Suppressor macrophage treated with lipopolysaccharide for 4 hours (primary cell): ENCODE measurements around the gene CHST3.
"Not testable (repeated sequence)": the region's sequence is repeated elsewhere in the genome, so short reads cannot be mapped to it uniquely, and the experiment has no call there.

ENCODE experiments used
- DNase-seq: peaks from one replicate; pipeline ENCODE4 v3.0.0-alpha.2; 2020

The CHST3 gene

GRCh38 chr10:71950683-71951082 lies 13.5 kb upstream of the CHST3 start:
- DNase-seq: no peak

DNA sequence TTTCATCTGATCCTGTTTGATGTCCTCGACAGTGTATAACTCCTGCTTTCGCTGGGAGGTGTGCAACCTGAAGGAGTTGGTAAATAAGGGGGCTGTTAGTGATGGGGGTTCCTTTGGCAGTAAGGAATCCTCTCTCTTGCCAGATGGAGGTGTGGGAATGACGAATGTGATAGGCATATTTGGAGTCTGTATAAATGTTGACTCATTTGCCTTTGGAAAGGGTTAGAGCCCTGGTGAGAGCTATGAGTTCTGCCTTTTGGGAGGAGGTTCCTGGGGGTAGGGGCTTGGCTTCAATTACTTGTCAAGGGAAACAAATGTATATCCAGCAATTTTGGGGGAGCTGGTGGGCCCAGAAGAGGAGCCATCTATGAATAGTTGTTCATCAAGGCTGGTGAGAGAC lies 11.4 kb upstream of the CHST3 start:
- DNase-seq: no peak

DNA sequence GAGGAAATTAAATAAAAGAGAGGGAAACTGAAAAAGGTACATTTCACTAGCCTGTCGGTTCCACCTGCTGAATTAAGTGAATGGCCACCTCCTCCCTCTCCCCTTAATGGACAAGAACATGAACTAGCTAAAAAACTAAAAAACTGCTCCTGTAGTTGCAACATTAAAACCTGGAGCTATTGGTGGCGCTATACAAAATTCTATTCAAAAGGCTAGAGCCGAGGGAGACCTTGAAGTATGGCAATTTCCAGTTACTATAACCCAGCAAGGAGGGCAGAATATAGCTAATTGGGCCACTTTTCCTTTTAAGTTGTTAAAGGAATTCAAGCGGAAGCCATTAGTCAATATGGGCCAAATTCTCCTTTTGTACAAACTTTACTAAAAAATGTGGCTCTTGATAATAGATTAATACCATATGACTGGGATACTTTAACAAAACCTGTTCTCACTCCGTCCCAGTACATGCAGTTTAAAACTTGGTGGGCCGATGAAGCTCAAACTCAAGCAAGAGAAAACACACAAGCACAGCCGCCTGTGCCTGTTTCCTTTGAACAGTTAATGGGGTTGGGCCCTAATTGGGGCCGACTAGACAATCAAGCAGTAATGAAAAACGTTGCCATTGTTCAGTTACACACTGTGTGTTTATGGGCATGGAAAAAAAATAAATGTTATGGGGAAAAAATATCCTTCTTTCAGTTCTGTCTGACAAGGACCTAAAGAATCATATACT lies 6.5 kb upstream of the CHST3 start:
- DNase-seq: no peak

DNA sequence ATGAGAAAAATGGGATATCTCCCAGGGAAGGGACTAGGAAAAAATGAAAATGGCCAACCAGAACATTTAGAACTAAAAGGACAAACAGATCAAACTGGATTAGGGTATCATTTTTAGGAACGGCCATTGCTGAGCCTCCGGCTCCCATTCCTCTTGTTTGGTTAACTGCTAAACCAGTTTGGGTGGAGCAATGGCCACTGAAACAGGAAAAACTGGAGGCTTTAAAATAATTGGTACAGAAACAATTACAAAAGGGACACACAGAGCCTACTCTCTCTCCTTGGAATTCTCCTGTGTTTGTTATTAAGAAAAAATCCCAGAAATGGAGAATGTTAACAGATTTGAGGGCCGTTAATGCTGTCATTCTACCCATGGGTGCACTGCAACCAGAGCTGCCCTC lies 4.7 kb upstream of the CHST3 start:
- DNase-seq: no peak

DNA sequence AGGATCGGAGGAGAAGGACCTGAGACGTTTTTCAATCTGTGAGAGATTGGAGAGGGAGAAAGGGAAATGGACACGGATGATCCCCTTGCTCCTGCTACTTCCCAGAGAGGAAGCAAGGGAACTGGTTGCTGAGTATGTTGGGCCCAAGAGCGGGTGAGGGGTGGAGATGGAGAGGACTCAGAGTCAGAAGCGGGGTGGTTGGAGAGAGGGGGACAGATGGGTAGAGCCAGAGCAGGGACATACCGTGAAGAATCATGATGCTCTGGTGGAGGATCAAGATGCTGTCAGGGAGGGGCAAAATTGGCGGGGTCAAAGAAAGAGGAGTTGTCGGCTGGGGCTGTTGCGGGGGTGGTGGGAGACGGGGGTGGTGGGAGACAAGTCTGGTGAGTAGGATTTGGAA lies 2.4 kb upstream of the CHST3 start:
- no peak for DNase-seq

GRCh38 chr10:71962901-71963300 lies 1.3 kb upstream of the CHST3 start:
- no peak for DNase-seq

DNA sequence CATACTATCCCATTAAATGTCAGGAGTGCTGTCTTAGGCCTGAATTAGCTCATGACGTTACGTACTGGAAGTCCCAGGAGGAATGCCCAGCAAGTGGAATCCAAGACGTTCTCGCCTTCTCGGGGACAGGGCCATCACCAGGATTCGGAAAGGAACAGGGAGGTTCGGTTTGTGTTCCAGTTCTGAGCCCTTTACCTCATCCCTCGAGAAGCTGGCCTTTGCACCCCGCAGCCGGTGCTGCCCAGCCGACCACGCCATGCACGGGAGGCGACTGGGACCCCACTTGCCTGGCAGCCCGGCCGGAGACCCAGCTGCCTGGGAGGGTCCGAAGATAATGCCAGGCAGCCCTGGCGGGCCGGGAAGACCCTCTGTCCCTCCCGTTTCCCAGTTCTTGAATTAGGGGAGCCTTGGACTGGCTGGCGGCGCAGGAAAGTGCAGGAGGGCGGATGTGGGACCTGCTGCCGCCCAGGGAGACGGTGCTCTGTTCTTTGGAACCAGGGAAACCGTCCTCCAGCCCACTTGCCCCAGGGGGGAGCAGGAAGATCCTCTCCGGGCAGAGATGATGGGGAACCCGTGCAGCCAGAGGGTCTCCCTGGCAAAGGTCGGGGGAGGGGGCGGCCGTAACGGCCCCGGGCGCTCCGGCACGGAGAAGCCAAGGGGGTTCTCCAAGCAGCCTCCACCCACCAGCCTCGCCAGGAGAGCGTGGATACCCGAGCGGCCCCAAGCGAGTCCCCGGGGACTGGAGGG lies 671 bp upstream of the CHST3 start:
- no peak for DNase-seq

DNA sequence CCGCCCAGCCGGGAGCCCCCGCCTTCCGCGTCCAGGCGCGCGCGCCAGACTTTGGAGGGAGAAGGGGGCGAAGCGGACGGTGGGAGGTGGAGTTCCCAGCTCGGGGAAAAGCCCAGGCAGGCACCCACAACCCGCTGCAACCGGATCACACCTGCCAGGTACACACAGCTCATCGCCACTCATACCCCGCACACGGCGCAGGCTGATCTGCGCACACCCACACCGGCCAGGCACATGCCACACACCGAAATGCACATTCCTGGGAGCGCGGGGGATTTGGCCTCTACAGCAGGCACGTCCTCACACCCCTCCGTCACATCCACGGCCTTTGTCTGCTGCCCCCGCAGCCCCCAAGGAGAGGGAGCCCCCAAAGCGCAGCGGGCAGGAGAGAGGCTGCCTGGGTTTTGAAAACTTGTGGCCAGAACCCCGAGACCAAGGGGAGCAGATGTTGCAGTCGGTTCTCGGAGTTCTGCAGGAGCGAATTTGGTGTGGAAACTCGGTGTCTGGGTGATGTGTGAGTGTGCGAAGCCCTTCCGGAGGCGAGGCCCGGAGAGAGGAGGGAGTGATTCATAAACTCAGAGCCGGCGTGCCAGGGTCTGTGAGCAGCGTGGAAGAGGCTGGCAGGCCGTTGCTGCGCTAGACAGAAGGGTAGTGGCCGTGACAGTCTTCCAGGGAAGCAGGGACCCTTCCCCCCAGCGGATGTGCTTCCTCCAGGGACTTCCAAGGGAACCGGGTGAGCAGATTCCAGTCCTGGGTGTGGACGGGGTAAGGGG lies 734 bp downstream of the CHST3 start:
- DNase-seq: peak; percentile 46

DNA sequence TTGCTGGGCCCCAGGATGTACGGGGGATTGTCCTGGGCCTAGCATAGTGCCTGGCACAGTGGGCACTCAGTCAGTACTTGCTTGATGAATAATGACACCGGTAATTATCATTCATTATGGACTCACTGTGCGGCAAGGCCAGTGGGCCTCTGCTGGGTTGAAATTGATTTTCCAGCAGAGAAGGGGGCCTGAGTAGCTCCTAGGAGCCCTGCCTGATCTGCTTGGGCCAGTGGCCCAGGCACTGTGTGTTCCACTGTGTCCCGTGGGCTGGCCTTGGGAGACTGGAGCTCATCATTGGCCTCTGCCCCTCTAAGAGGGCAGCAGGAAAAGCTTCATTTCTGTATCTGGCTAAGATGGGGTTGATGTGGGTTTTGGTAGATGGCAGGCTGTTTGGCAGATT lies 1.4 kb downstream of the CHST3 start:
- DNase-seq: no peak

- DNase-seq: no peak
Observed at GRCh38 chr10:71966046-71967004, 2.1 kb downstream of the CHST3 start.

- not testable (repeated sequence) for DNase-seq
Observed at GRCh38 chr10:71967958-71968357, 3.8 kb downstream of the CHST3 start.

DNA sequence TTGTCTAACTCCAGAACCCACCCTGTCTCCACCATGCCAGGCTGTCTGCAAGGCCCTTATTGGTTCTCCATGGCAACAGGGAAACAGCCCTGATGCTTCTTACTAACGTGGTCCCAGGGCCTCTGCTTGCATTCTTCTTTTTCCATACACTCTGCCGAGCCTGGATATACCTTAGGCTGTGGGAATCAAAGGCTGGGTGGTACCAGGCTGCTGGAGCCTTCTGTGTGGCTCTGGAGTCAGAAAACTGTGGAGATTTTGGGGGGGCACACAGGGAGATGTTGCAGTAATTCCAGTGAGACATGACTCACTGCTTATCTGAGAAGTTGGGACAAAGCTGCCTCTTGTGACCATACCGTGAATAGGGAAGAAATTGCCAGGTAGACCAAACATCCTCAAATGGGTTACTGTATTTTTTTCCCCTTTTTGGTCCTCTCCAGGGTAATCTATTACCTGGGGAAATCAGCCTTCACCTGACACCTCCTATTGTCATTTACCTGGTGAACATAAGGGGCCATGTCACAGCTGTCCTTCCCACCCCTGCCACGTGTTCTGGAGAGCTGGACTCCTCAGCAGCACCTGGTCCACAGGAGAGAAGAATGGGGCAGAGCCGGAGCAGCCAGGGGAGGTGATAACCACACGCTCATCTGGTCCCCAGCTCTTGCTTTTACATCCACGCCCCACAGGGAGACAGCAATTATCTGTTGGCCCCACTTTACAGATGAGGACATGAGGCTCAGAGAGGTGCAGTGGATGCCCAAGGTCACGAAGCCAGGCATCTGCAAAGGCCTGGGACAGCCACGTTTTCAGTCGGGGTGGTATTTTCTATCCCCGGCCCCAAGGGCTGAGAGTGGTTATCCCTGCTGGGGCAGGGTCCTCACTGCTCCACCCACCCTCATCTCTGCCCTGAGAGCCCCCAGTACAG lies 4.6 kb downstream of the CHST3 start:
- no peak for DNase-seq

- no peak for DNase-seq
Observed at GRCh38 chr10:71969929-71970328, 5.7 kb downstream of the CHST3 start.

DNA sequence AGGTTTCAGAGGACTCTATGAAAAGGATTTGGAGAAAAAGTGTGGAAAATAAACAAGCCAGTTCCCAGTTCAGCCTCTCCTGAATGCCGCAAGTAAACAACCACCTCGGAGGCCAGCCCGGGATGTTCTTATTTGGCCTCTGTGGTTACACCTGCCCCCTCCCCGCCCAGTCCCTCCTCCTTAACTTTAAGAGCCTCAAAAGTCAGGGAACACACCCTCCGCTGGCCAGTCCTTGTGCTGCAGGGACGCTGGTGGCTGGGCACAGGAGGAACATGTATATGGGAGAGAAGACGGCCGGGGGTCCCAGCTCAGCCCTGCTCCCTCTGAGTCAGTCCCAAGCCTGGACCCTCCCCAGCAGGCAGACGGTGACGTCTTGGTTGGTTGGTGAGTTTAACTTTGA lies 6.1 kb downstream of the CHST3 start:
- DNase-seq: no peak

- no peak for DNase-seq
Observed at GRCh38 chr10:71970869-71971268, 6.7 kb downstream of the CHST3 start.

DNA sequence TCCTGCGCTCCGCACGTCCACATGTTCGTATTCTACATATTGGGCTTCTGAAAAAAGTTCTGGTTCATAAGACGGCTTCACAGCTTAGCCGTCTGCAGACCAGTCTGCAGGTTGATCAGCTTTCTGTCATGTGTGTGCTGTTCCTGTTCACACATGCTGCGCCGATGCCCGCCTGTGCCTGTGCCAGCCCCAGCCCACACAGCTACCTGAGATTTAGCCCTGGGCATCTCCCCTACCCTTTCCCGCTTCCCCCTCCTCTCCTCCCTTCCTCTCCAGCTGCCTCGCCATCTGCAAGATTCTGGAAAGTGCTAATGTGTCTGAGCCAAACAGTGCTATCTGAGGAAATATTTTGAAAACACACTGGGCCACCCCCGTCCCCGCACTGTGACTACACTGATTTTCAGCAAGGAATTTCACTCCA lies 7.1 kb downstream of the CHST3 start:
- no peak for DNase-seq

DNA sequence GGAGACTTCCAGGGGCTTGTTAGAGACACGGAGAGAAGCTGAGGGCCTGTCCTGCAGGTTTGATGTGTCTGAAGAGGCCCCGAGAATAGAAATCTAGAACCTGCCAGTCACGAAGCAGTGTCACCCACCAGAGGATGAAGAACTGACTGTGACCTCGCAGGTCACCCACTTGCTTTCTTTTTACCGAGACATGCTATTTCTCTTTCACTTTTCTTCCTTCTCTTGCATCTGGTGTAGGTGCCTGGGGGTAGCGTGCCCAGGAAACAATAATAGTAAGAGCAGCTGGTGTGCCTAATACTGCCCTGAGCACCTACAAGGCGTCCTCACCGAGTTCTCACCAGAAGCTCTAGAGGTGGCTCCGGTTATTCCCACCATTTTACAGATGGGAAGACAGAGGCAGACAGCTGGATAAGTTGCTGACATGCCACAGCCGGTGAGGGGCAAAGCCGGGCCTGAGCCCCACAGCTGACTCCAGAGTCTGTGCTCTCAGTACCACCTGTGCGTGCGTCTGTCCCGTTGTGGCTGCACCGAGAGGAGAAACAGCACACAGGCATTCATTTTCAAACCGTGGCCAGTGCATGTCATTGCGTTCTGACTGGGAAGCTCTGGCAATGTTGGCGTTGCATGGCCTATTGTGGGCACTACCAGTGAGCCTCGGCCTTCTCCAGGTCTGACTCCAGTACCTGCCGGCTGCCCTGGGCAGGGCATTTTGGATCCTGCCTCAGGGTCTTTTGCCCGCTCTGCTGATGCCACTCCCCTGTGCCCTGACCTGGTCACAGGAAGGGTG lies 7.8 kb downstream of the CHST3 start:
- DNase-seq: no peak

DNA sequence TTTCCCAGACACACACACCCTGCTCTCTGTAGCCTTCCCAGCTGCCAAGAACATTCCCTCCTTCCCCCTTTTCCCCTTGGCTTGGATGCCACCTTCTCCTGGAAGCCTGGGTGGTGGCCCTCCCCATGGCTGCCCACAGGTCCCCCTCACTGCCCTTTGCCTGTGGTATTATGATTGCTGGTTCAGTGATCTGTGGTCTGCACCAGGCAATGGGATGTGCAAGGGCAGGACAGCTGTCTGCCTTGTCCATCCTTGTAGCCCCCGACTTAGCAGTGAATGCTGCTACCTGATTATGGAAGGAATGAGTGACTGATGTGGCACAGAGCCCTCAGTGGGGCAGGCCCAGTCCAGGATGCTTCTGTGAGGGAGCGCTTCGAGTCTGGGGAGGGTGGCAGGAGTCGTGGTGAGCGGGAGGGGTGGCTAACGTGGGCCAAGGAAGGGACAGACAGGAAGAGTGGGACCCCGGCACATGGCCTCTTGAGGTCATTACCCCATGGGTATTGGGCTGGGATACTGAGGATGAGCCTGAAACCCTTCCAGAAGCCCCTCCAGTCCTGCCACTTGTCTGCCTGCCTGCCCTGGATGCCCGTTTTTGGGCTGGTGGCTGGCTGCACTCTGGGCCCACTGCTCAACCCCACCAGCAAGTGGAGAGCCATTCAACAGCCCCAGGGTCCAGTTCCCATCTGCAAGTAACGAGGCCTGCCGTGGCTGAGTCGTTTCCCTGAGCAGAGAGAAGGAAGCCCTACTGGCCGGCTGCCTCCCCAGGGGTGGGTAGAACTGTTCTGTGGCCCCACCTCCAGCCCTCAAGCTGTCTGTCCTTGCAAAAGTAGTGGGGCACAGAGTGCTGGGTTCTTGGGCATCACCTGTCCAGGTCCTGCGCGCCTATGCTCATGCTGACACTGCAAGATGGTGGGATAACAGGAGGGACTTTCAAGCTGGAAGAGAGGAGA lies 8.8 kb downstream of the CHST3 start:
- DNase-seq: no peak

DNA sequence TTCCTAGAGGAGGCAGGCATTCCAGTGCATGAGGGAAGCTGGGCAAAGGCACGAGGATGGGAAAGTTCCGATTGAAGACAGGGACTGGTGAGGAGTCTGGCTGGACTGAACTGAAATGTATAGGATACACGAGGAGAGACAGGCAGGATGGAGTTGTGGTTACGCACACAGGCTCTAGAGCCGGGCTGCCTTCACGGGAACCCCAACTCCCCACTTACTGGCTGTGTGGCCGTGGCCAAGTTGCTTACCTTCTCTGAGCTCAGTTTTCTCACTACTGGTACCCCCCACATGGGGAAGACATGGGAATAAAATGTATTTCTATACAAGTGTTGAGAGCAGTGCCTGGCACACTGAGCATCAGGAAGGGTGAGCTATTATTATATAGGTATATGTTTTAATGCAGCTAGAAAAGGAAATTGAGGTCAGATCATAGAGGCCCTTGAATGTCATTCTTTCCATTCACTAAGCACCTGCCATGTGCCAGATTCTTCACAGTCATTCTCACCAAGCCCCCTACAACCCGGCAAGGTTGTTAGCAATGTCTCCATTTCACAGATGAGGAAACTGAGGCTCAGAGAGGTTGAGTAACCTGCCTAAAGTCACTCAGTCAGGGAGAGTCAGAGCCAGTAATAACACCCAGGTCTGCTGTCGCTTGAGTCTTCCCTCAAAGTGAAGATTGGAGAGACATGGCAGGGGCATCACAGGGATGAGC lies 9.7 kb downstream of the CHST3 start:
- no peak for DNase-seq
